GM06990 (cell line): ENCODE results near the gene SCT.

Experiments
- DNase-seq: peaks from one replicate; pipeline ENCODE4 v3.0.0-alpha.2; 2011; ENCODE audit not compliant: insufficient read length; ENCODE audit errors: extremely low read depth
- H3K27me3 ChIP-seq: replicated peaks from 2 replicates; pipeline ENCODE4 v1.6.0; 2011; ENCODE audit warnings: low read length; ENCODE audit not compliant: control insufficient read depth, insufficient read depth
- H3K36me3 ChIP-seq: 2 replicates; pipeline ENCODE4 v1.5.1; 2011; ENCODE audit warnings: low read length; ENCODE audit not compliant: control insufficient read depth, insufficient read depth
- H3K4me3 ChIP-seq: replicated peaks from 2 replicates; pipeline ENCODE4 v1.5.1; 2011; ENCODE audit warnings: low read depth, mild to moderate bottlenecking, control low read depth, low read length
- CTCF ChIP-seq: IDR thresholded peaks from 2 replicates; pipeline ENCODE4 v1.5.1; 2011; ENCODE audit warnings: low read length, control low read depth, mild to moderate bottlenecking, inconsistent platforms; ENCODE audit not compliant: insufficient read depth, poor library complexity, severe bottlenecking

The SCT gene

DNA sequence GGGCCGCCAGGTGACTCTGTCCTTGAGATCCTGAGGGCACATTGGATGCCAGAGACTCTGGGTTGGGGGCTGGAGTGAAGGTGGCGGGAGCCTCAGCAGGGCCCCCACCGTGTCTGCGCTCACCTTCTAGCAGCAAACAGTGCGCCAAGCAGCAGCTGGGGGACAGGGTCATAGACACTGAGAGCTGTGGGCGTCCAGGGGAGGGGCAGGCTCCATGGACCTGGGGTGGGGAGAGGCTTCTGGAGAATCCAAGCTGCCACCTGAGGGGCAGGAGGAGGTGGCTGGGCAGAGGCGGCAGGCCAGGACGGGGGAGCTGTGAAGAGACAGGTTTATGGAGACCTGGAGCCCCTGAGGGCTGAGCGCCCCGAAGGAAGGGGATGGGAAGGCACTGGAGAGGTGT, 42.7 kb downstream of the SCT start:
- Histone ChIP-seq H3K36me3 (peaks cover 35% of the 10 kb centered on the region), H3K4me3 (no peak overlapping the region), H3K27me3 (no peaks in the 10 kb centered on the region)
- TF ChIP-seq CTCF: no peak
- no peak for DNase-seq

DNA sequence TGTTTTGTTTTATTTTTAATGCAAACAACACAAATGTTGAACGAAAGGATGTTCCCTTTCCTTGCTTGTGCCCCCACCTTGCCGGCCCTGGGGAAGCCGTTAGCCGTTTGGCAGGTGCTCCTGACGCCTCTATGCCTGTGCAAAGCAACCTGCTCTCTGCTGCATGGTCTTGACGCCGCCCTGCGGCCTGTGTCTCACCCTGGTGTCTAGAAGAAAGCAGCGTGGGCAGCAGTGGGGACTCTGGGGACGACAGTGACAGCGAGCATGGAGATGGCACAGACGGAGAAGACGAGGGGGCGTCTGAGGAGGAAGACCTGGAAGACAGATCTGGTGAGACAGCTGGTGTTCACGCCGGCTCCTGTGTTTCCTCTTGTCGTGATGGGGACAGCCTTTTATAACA, 45.2 kb downstream of the SCT start:
- Histone ChIP-seq H3K27me3 (no peaks in the 10 kb centered on the region), H3K36me3 (peaks cover 19% of the 10 kb centered on the region), H3K4me3 (no peak overlapping the region)
- DNase-seq: no peak
- TF ChIP-seq CTCF: no peak

DNA sequence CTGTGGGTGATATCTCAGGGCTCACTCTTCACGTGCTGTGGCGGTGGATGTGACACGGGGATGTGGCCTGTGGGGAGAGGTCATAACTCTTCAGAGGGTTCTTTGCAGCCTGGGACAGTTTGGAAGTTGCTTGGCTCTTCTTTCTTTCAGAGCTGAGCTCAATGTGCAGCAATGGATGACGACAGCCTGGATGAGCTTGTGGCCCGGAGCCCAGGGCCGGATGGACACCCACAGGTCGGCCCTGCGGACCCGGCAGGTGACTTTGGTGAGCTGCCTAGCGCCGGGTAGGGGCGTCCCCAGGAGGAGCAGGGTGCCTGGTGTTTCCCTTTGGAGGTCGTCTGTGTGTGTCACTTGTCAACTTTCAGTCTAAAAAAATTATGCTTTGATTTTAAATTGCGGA, 45.6 kb downstream of the SCT start:
- H3K36me3 ChIP-seq: peaks cover 16% of the 10 kb centered on the region
- no peak for TF ChIP-seq CTCF
- H3K4me3 ChIP-seq: no peak overlapping the region
- H3K27me3 ChIP-seq: no peaks in the 10 kb centered on the region
- no peak for DNase-seq

DNA sequence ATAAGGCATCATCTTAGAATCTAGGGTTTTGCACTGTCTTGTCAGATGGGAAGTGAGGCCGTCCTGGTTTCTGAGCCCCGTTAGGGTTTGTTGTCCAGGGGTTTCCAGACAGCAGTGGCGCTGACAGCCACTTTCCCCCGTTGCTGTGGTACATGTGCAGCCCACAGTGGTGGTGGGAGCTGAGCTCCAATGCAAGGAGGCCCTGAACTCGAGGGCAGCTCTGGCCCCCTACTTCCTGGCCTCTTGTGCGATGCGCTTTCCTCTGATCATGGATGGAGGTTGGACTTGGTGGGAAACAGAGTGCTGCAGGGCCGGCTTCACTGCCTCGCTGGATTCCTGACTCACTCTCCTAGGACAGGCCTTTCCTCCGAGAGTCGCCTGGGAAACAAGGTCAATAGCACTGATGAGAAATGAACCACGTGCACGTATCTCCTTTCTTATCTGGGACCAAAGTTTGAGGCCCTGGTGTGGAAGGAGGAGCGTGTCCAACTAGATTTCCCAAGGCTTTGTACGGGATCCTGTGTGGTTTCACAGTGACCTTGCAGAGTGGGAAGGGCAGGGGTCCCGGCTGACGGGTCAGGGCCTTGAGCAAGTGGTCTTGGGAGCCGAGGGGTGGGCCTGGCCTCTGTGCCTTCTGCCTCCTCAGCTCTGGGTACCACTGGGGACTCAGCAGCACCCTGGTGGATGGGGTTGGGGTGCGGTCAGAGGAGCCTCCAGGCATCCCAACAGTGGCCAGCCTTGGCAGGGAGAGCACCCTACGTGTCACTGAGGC, 47.0 kb downstream of the SCT start:
- no peak overlapping the region for H3K4me3 ChIP-seq
- no peak for TF ChIP-seq CTCF
- H3K36me3 ChIP-seq: peaks cover 15% of the 10 kb centered on the region
- H3K27me3 ChIP-seq: peaks cover under 1% of the 10 kb centered on the region; the same call in 1 of the 2 replicates
- DNase-seq: no peak

- peaks cover 5% of the 10 kb centered on the region for H3K36me3 ChIP-seq
- H3K27me3 ChIP-seq: peaks cover 2% of the 10 kb centered on the region; the same call in 1 of the 2 replicates
- DNase-seq: no peak
- peak overlapping the region; percentile 97 for H3K4me3 ChIP-seq
- TF ChIP-seq CTCF: no peak
Measured at GRCh38 chr11:578276-579035, 48.5 kb downstream of the SCT start.
